ENCODE data around the gene PRSS36.

GRCh38 chr16:31134625-31135534 is 15.0 kb downstream of the PRSS36 start:
- TF ChIP-seq CTCF (IDR thresholded peaks at IDR 0.05; ENCODE audit: borderline replicate concordance, extremely low read depth, low read length, poor library complexity, severe bottlenecking) (no peak), EZH2 (IDR thresholded peaks at IDR 0.05; ENCODE audit: borderline replicate concordance, low read depth, low read length, severe bottlenecking) (no peak)

Measured in DND-41 (cell line).